IPS-20b (cell line): Measurements from ENCODE around the gene CAMK1.

Source experiments
- H3K27ac ChIP-seq: one replicate; pipeline ENCODE4 v1.5.1; 2013; ENCODE audit warnings: low read length
- H3K27me3 ChIP-seq: 2 replicates; pipeline ENCODE4 v1.6.1; 2013; ENCODE audit warnings: mild to moderate bottlenecking, low read length, inconsistent platforms; ENCODE audit not compliant: insufficient read depth
- H3K36me3 ChIP-seq: 2 replicates; pipeline ENCODE4 v1.6.1; 2013; ENCODE audit warnings: low read depth, mild to moderate bottlenecking, inconsistent platforms, low read length, moderate library complexity; ENCODE audit not compliant: insufficient read depth
- H3K4me1 ChIP-seq: 2 replicates; pipeline ENCODE4 v1.6.1; 2013; ENCODE audit warnings: mild to moderate bottlenecking, control low read depth, inconsistent platforms, low read length, moderate library complexity; ENCODE audit not compliant: insufficient read depth
- H3K4me3 ChIP-seq: 2 replicates; pipeline ENCODE4 v1.5.1; 2013; ENCODE audit warnings: mild to moderate bottlenecking, low read length, inconsistent platforms
- H3K9ac ChIP-seq: 2 replicates; pipeline ENCODE4 v1.6.1; 2013; ENCODE audit warnings: low read depth, mild to moderate bottlenecking, inconsistent platforms, low read length, moderate library complexity
- H3K9me3 ChIP-seq: 2 replicates; pipeline ENCODE4 v1.6.1; 2013; ENCODE audit warnings: mild to moderate bottlenecking, low read depth, low read length, inconsistent platforms; ENCODE audit not compliant: insufficient read depth

The CAMK1 gene

GRCh38 chr3:9767418-9767817 is 2.3 kb downstream of the CAMK1 start:
- H3K27me3 ChIP-seq = peaks cover 59% of the 10 kb centered on the region
- no peak overlapping the region for H3K27ac ChIP-seq
- no peak overlapping the region for H3K4me3 ChIP-seq
- no peak overlapping the region for H3K9ac ChIP-seq
- 0 out of 2 replicates have a peak, but pooled peaks cover 3% of the 10 kb centered on the region for H3K4me1 ChIP-seq
- H3K36me3 ChIP-seq = no peaks in the 10 kb centered on the region
- H3K9me3 ChIP-seq = no peaks in the 10 kb centered on the region

DNA sequence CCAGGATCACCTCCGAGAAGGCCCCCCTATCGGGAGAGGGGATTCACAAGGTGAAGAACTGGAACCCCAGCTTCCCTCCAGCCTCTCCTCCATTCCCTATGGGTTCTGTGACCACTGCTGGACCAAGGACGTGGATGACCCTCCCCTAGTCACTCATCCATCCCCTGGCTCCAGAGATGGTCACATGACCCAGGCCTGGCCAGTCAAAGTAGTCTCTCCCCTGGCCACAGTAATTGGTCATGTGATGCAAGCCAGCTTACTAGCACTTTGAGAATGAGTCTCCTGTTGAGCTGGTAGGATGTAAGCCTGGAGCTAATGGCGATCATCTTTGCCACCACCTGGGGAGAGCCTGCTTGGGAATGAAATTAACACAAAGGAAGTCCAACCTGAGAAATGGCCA is 3.9 kb downstream of the CAMK1 start:
- H3K36me3 ChIP-seq = no peaks in the 10 kb centered on the region
- no peak overlapping the region for H3K4me3 ChIP-seq
- no peaks in the 10 kb centered on the region for H3K9me3 ChIP-seq

GRCh38 chr3:9762871-9763270 is 6.9 kb downstream of the CAMK1 start:
- Histone ChIP-seq H3K9me3 (no peaks in the 10 kb centered on the region), H3K27ac (no peak overlapping the region), H3K9ac (no peak overlapping the region), H3K4me3 (no peak overlapping the region), H3K36me3 (peaks cover 12% of the 10 kb centered on the region; the same call in 1 of the 2 replicates), H3K4me1 (0 out of 2 replicates have a peak, but pooled peaks cover 3% of the 10 kb centered on the region), H3K27me3 (peaks cover 18% of the 10 kb centered on the region)

More for the DNA sequence above, 3.9 kb downstream of the CAMK1 start:
- H3K9ac ChIP-seq = no peak overlapping the region; the same call in 1 of the 2 replicates
- H3K4me1 ChIP-seq = 0 out of 2 replicates have a peak, but pooled peaks cover 3% of the 10 kb centered on the region
- H3K27me3 ChIP-seq = peaks cover 44% of the 10 kb centered on the region
- H3K27ac ChIP-seq = no peak overlapping the region

DNA sequence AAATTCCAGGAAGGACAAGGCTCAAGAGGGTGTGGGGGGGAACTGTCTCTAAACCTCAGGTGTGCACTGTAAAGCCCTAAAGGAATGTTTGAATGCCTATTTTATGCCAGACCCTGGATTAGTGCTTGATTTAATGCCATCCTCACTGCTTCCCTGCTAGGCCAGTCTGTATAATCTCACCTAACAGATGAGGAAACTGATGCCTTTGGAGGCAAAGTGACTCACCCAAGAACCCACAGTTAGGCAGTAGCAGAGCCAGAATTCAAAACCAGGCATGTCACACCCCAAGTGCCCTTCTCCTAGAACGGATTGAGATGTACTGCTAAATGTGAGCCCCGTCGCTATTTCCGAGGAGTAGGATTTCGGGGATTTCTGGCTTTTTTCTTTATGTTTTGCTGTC is 7.8 kb downstream of the CAMK1 start:
- peaks cover 9% of the 10 kb centered on the region; the same call in 1 of the 2 replicates for H3K27me3 ChIP-seq
- peaks cover 18% of the 10 kb centered on the region for H3K36me3 ChIP-seq
- no peak overlapping the region for H3K4me3 ChIP-seq
- H3K9me3 ChIP-seq = no peaks in the 10 kb centered on the region
- H3K4me1 ChIP-seq = 0 out of 2 replicates have a peak, but pooled peaks cover 3% of the 10 kb centered on the region
- no peak overlapping the region for H3K9ac ChIP-seq
- H3K27ac ChIP-seq = no peak overlapping the region

DNA sequence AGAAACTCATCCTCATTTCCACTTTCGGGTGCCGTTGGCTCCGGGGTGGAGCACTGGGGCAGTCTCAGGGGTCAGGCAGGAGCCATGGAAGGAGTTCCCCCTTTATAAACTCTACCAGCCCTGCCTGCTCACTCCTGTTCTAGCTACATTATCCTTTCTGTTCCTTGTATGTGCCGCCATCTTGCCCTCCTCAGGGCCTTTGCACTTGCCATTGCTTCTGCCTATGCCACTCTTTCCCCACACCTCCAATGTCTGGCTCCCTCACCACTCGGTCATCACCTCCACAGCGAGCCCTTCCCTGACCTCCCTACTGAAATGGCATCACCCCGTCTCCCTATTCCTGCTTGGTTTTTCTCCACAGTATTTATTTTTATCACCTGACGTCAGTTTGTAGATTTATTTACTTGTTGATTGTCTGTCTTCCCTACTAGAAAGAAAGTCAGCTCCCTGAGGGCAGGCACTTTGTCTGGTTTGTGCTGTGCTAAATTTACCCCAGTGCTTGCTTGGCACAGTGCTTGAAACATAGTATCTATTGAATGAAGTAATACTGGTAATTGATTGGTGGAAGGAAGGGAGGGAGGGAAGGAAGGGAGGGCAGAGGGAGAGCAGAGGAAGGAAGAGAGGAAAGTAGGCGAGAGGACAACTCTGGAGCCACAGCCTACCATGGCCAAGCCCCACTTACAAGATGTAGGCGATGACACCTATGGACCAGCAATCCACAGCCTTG is 8.8 kb downstream of the CAMK1 start:
- H3K4me3 ChIP-seq = no peak overlapping the region
- no peaks in the 10 kb centered on the region for H3K4me1 ChIP-seq
- peaks cover 28% of the 10 kb centered on the region for H3K36me3 ChIP-seq
- no peak overlapping the region for H3K27ac ChIP-seq
- H3K9me3 ChIP-seq = no peaks in the 10 kb centered on the region
- no peaks in the 10 kb centered on the region; the same call in 1 of the 2 replicates for H3K27me3 ChIP-seq
- no peak overlapping the region for H3K9ac ChIP-seq

GRCh38 chr3:9757427-9757826 is 12.3 kb downstream of the CAMK1 start:
- H3K4me1 ChIP-seq = no peaks in the 10 kb centered on the region
- H3K9ac ChIP-seq = no peak overlapping the region
- H3K36me3 ChIP-seq = peaks cover 51% of the 10 kb centered on the region

GRCh38 chr3:9754678-9755077 is 15.1 kb downstream of the CAMK1 start:
- no peaks in the 10 kb centered on the region for H3K27me3 ChIP-seq
- no peak overlapping the region for H3K9ac ChIP-seq
- H3K27ac ChIP-seq = no peak overlapping the region
- no peaks in the 10 kb centered on the region for H3K9me3 ChIP-seq
- peaks cover 63% of the 10 kb centered on the region for H3K36me3 ChIP-seq
- H3K4me1 ChIP-seq = peaks cover 6% of the 10 kb centered on the region; the same call in 1 of the 2 replicates
- no peak overlapping the region for H3K4me3 ChIP-seq

More at GRCh38 chr3:9757427-9757826, 12.3 kb downstream of the CAMK1 start:
- no peaks in the 10 kb centered on the region for H3K9me3 ChIP-seq
- H3K27ac ChIP-seq = no peak overlapping the region
- H3K4me3 ChIP-seq = no peak overlapping the region
- no peaks in the 10 kb centered on the region for H3K27me3 ChIP-seq

- peak overlapping the region; percentile 84 for H3K9ac ChIP-seq
- H3K9me3 ChIP-seq = no peaks in the 10 kb centered on the region
- H3K4me1 ChIP-seq = peaks cover 9% of the 10 kb centered on the region; the same call in 1 of the 2 replicates
- peak overlapping the region; percentile 92 for H3K4me3 ChIP-seq
- H3K27me3 ChIP-seq = no peaks in the 10 kb centered on the region
- H3K27ac ChIP-seq = peak overlapping the region; percentile 98
- H3K36me3 ChIP-seq = peaks cover 68% of the 10 kb centered on the region
These were observed 19.0 kb downstream of the CAMK1 start for GRCh38 chr3:9750556-9751411.

DNA sequence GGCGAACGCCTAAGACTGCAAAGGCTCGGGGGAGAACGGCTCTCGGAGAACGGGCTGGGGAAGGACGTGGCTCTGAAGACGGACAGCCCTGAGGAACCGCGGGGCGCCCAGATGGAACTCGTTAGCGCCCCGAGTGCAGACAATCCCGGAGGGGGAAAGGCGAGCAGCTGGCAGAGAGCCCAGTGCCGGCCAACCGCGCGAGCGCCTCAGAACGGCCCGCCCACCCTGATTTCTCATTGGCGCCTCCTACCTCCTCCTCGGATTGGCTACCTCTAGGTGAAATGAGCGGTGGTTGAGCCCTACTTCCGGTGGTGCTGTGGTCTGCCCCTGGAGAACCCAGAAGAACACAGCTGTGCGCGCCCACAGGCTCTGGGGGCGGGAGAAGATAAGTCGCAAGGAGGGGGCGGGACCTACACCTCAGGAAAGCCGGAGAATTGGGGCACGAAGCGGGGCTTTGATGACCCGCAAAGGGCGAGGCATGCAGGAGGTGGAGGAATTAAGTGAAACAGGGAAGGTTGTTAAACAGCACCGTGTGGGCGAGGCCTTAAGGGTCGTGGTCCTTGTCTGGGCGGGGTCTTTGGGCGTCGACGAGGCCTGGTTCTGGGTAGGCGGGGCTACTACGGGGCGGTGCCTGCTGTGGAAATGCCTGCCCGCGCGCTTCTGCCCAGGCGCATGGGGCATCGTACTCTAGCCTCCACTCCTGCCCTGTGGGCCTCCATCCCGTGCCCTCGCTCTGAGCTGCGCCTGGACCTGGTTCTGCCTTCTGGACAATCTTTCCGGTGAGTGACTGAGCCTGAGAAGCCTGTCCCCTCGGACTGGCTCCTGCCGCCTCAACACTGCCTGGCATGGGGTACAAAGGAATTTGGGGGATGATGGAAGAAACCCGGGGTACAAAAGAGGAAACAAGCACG is 19.8 kb downstream of the CAMK1 start, which contains the start of gene OGG1:
TSS of gene OGG1 (plus strand) at position 308 of the 911 bp plus-strand sequence. CDS start at position 643, 335 bp downstream.
- peaks cover 69% of the 10 kb centered on the region for H3K36me3 ChIP-seq
- H3K9me3 ChIP-seq = no peaks in the 10 kb centered on the region
- H3K9ac ChIP-seq = peak within 1 kb of the TSS; percentile 84
- no peaks in the 10 kb centered on the region for H3K27me3 ChIP-seq
- H3K4me3 ChIP-seq = peak within 1 kb of the TSS; percentile 92
- peak within 1 kb of the TSS; percentile 98 for H3K27ac ChIP-seq
- peaks cover 9% of the 10 kb centered on the region; the same call in 1 of the 2 replicates for H3K4me1 ChIP-seq

- Histone ChIP-seq H3K27ac (peak overlapping the region; percentile 76), H3K9me3 (no peaks in the 10 kb centered on the region), H3K4me3 (peak overlapping the region; percentile 92), H3K27me3 (no peaks in the 10 kb centered on the region), H3K9ac (peak overlapping the region; percentile 84), H3K4me1 (peaks cover 9% of the 10 kb centered on the region; the same call in 1 of the 2 replicates), H3K36me3 (peaks cover 69% of the 10 kb centered on the region)
These were observed 20.5 kb downstream of the CAMK1 start for GRCh38 chr3:9749296-9749644.

- H3K36me3 ChIP-seq = peaks cover 78% of the 10 kb centered on the region
- H3K4me3 ChIP-seq = no peak overlapping the region
- H3K4me1 ChIP-seq = peaks cover 9% of the 10 kb centered on the region; the same call in 1 of the 2 replicates
- H3K9ac ChIP-seq = no peak overlapping the region
- no peaks in the 10 kb centered on the region for H3K9me3 ChIP-seq
- no peaks in the 10 kb centered on the region for H3K27me3 ChIP-seq
- H3K27ac ChIP-seq = no peak overlapping the region
These were observed 21.7 kb downstream of the CAMK1 start for GRCh38 chr3:9748031-9748430.
